Measurements from ENCODE around the gene IL36G. TPM values are rescaled to one million over a fixed set of nuclear protein-coding genes. Genes with fewer than 3 reads are reported as not detected.

The IL36G gene
- total and polyA plus RNA-seq, 2 experiments from 2014 or later, result not detected

DNA sequence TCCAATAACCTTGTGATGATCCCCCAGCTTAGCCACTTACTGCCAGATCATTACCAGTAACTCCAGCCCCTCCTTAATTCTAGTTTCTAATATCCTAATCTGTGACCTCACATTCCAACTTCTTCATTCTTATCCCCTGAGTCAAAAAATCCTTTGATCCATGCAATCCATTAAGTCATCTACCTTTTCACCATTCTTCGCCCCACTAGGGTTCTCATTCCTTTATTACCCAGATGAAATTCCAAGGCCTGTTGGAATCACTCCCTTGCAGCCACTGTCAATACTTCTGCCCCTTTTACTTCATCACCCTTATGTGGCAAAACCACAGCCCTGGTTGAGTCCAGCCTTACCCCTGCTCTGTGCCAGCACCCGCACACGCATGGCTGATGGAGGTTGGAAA lies 20.3 kb upstream of the IL36G start:
- Histone ChIP-seq H3K4me1 (ENCODE audit: insufficient read depth) (peaks cover 4% of the 10 kb centered on the region; the same call in 1 of the 2 replicates), H3K4me3 (no peak overlapping the region), H3K79me2 (replicated peaks; ENCODE audit: insufficient read depth) (no peaks in the 10 kb centered on the region), H3K27ac (ENCODE audit: low read depth) (no peak overlapping the region), H3K36me3 (ENCODE audit: insufficient read depth) (no peaks in the 10 kb centered on the region), H3K4me2 (no peak overlapping the region), H3F3A (replicated peaks; ENCODE audit: low read depth) (no peaks in the 10 kb centered on the region), H2AFZ (no peak overlapping the region), H4K20me1 (replicated peaks; ENCODE audit: insufficient read depth) (no peaks in the 10 kb centered on the region), H3K27me3 (ENCODE audit: insufficient read depth) (no peaks in the 10 kb centered on the region), H3K9me2 (ENCODE audit: insufficient read depth) (no peaks in the 10 kb centered on the region)
- H3K27ac Mint-ChIP-seq, result no peak overlapping the region
- no peak for TF ChIP-seq NANOG (IDR thresholded peaks at IDR 0.05; ENCODE audit: borderline replicate concordance)
- TF ChIP-seq EZH2phosphoT487 (IDR thresholded peaks at IDR 0.05; ENCODE audit: unreplicated experiment), result no peak
- TF ChIP-seq, protein P1, sequence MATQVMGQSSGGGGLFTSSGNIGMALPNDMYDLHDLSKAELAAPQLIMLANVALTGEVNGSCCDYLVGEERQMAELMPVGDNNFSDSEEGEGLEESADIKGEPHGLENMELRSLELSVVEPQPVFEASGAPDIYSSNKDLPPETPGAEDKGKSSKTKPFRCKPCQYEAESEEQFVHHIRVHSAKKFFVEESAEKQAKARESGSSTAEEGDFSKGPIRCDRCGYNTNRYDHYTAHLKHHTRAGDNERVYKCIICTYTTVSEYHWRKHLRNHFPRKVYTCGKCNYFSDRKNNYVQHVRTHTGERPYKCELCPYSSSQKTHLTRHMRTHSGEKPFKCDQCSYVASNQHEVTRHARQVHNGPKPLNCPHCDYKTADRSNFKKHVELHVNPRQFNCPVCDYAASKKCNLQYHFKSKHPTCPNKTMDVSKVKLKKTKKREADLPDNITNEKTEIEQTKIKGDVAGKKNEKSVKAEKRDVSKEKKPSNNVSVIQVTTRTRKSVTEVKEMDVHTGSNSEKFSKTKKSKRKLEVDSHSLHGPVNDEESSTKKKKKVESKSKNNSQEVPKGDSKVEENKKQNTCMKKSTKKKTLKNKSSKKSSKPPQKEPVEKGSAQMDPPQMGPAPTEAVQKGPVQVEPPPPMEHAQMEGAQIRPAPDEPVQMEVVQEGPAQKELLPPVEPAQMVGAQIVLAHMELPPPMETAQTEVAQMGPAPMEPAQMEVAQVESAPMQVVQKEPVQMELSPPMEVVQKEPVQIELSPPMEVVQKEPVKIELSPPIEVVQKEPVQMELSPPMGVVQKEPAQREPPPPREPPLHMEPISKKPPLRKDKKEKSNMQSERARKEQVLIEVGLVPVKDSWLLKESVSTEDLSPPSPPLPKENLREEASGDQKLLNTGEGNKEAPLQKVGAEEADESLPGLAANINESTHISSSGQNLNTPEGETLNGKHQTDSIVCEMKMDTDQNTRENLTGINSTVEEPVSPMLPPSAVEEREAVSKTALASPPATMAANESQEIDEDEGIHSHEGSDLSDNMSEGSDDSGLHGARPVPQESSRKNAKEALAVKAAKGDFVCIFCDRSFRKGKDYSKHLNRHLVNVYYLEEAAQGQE (IDR thresholded peaks at IDR 0.05; ENCODE audit: unreplicated experiment), result no peak
- TF ChIP-seq, protein P2, sequence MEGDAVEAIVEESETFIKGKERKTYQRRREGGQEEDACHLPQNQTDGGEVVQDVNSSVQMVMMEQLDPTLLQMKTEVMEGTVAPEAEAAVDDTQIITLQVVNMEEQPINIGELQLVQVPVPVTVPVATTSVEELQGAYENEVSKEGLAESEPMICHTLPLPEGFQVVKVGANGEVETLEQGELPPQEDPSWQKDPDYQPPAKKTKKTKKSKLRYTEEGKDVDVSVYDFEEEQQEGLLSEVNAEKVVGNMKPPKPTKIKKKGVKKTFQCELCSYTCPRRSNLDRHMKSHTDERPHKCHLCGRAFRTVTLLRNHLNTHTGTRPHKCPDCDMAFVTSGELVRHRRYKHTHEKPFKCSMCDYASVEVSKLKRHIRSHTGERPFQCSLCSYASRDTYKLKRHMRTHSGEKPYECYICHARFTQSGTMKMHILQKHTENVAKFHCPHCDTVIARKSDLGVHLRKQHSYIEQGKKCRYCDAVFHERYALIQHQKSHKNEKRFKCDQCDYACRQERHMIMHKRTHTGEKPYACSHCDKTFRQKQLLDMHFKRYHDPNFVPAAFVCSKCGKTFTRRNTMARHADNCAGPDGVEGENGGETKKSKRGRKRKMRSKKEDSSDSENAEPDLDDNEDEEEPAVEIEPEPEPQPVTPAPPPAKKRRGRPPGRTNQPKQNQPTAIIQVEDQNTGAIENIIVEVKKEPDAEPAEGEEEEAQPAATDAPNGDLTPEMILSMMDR (conservative IDR thresholded peaks at IDR 0.05; ENCODE audit: low read depth in 2 of 2), result no peak
- TF ChIP-seq STAT1 (IDR thresholded peaks at IDR 0.05; ENCODE audit: unreplicated experiment), result no peak
- TF ChIP-seq CREB1 (CRISPR knock-in tag; IDR thresholded peaks at IDR 0.05; ENCODE audit: low read depth), result no peak
- TF ChIP-seq, protein P3, sequence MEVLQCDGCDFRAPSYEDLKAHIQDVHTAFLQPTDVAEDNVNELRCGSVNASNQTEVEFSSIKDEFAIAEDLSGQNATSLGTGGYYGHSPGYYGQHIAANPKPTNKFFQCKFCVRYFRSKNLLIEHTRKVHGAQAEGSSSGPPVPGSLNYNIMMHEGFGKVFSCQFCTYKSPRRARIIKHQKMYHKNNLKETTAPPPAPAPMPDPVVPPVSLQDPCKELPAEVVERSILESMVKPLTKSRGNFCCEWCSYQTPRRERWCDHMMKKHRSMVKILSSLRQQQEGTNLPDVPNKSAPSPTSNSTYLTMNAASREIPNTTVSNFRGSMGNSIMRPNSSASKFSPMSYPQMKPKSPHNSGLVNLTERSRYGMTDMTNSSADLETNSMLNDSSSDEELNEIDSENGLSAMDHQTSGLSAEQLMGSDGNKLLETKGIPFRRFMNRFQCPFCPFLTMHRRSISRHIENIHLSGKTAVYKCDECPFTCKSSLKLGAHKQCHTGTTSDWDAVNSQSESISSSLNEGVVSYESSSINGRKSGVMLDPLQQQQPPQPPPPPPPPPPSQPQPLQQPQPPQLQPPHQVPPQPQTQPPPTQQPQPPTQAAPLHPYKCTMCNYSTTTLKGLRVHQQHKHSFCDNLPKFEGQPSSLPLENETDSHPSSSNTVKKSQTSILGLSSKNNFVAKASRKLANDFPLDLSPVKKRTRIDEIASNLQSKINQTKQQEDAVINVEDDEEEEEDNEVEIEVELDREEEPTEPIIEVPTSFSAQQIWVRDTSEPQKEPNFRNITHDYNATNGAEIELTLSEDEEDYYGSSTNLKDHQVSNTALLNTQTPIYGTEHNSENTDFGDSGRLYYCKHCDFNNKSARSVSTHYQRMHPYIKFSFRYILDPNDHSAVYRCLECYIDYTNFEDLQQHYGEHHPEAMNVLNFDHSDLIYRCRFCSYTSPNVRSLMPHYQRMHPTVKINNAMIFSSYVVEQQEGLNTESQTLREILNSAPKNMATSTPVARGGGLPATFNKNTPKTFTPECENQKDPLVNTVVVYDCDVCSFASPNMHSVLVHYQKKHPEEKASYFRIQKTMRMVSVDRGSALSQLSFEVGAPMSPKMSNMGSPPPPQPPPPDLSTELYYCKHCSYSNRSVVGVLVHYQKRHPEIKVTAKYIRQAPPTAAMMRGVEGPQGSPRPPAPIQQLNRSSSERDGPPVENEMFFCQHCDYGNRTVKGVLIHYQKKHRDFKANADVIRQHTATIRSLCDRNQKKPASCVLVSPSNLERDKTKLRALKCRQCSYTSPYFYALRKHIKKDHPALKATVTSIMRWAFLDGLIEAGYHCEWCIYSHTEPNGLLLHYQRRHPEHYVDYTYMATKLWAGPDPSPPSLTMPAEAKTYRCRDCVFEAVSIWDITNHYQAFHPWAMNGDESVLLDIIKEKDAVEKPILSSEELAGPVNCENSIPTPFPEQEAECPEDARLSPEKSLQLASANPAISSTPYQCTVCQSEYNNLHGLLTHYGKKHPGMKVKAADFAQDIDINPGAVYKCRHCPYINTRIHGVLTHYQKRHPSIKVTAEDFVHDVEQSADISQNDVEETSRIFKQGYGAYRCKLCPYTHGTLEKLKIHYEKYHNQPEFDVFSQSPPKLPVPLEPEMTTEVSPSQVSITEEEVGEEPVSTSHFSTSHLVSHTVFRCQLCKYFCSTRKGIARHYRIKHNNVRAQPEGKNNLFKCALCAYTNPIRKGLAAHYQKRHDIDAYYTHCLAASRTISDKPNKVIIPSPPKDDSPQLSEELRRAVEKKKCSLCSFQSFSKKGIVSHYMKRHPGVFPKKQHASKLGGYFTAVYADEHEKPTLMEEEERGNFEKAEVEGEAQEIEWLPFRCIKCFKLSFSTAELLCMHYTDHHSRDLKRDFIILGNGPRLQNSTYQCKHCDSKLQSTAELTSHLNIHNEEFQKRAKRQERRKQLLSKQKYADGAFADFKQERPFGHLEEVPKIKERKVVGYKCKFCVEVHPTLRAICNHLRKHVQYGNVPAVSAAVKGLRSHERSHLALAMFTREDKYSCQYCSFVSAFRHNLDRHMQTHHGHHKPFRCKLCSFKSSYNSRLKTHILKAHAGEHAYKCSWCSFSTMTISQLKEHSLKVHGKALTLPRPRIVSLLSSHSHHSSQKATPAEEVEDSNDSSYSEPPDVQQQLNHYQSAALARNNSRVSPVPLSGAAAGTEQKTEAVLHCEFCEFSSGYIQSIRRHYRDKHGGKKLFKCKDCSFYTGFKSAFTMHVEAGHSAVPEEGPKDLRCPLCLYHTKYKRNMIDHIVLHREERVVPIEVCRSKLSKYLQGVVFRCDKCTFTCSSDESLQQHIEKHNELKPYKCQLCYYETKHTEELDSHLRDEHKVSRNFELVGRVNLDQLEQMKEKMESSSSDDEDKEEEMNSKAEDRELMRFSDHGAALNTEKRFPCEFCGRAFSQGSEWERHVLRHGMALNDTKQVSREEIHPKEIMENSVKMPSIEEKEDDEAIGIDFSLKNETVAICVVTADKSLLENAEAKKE (CRISPR knock-in tag; IDR thresholded peaks at IDR 0.05), result no peak
- no peak for TF ChIP-seq ZNF331 (CRISPR knock-in tag; IDR thresholded peaks at IDR 0.05; ENCODE audit: low read depth)
- TF ChIP-seq EZH2 (IDR thresholded peaks at IDR 0.05; ENCODE audit: low read depth, unreplicated experiment), result no peak
- TF ChIP-seq POLR2AphosphoS5 (IDR thresholded peaks at IDR 0.05; ENCODE audit: low read depth), result no peak
- TF ChIP-seq ETS1 (IDR thresholded peaks at IDR 0.05), result no peak
- TF ChIP-seq JUNB (IDR thresholded peaks at IDR 0.05; ENCODE audit: unreplicated experiment), result no peak
- TF ChIP-seq ZNF114 (CRISPR knock-in tag; IDR thresholded peaks at IDR 0.05), result no peak
- peaks cover 2% of the 10 kb centered on the region for H3K27me3 Mint-ChIP-seq (ENCODE audit: insufficient read depth, low read depth, poor library complexity)
- no peaks in the 10 kb centered on the region for H3K36me3 Mint-ChIP-seq (ENCODE audit: low read depth)
- H3K4me1 Mint-ChIP-seq, result no peaks in the 10 kb centered on the region
- no peak for DNase-seq (ENCODE audit: low spot score)
- ATAC-seq, result no peak
- peaks cover 3% of the 10 kb centered on the region; the same call in 2 of the 3 replicates for H3K9me3 Mint-ChIP-seq
- no peak overlapping the region for H3K4me3 Mint-ChIP-seq

Data from GM23338 (cell line).